Mucosa of descending colon (tissue), 3 donors: ENCODE measurements around the gene GJE1. TPM values are rescaled to one million over a fixed set of nuclear protein-coding genes. Genes with fewer than 3 reads are reported as not detected.

Experiments
- ATAC-seq: fragments of 200-7000 bp; cut with Tn5 transposase; one replicate; pipeline ENCODE4 v1.9.1; 2020; ENCODE audit warnings: mild to moderate bottlenecking, moderate library complexity
- DNase-seq, 3 donors: peaks; one replicate each; pipeline ENCODE4 v3.0.0-alpha.2; 2020
- H3K36me3 ChIP-seq: fragments of 200-600 bp; one replicate; pipeline ENCODE4 v1.8.0; 2021; ENCODE audit warnings: low read depth, mild to moderate bottlenecking
- H3K4me1 ChIP-seq: fragments of 200-600 bp; one replicate; pipeline ENCODE4 v1.8.0; 2021; ENCODE audit warnings: low read depth, mild to moderate bottlenecking
- H3K4me3 ChIP-seq: fragments of 200-600 bp; one replicate; pipeline ENCODE4 v1.8.0; 2021; ENCODE audit warnings: mild to moderate bottlenecking
- H3K9me3 ChIP-seq: fragments of 200-600 bp; one replicate; pipeline ENCODE4 v1.8.0; 2021; ENCODE audit warnings: mild to moderate bottlenecking
- CTCF ChIP-seq: fragments of 200-600 bp; IDR thresholded peaks from one replicate; pipeline ENCODE4 v1.8.0; 2022; ENCODE audit warnings: antibody characterized with exemption, mild to moderate bottlenecking
- intact Hi-C, 2 donors: fragments of 100-400 bp; cut with DNase I in 1 of 2; cut with micrococcal nuclease in 1 of 2; formaldehyde crosslinking; loops; one replicate each; pipeline versions ENCODE4 v1.11.0 to v1.11.1; 2022; cut with DNase I, micrococcal nuclease
- total RNA-seq, 3 donors: library from RNA; stranded (reverse); fragmentation: NEBNext Ultra II Directional in 2 of 3; extraction: Animal tissue kit (Norgen Biotek cat#: 25700) in 2 of 3; gene quantifications; one replicate each; pipeline versions ENCODE4 v1.2.1 to v1.2.4, GENCODE V29; 2021 to 2023
- donor health status: DM: no; HTN: no; CAD: no; lungs with moderate emphysema.
- donor health status: DM: no; HTN: no; CAD: no.
- donor health status: DM: no; HTN: yes; CAD: no.

The GJE1 gene
- total RNA-seq, 3 donors from 2014 or later: not detected

DNA sequence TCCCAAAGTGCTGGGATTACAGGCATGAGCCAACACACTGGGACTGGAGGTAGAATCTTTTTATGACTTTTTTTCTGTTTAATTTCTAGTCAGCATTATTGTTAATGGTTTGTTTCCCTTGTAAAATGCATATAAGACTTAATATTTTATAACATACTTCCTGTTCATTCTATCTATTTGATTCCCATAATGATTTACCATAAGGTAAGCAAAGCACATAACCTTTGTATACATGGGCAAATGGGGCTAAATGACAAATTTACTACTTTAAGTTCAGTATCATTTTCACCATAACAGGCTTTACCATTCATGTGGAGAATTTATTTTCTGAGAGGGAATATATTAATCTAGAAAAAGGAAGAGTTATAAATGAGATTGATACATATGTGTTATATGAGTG is 38.6 kb downstream of the GJE1 start:
- H3K36me3 ChIP-seq: no peaks in the 10 kb centered on the region
- H3K4me3 ChIP-seq: no peak overlapping the region
- no peaks in the 10 kb centered on the region for H3K4me1 ChIP-seq
- TF ChIP-seq CTCF: no peak
- DNase-seq (no peak), ATAC-seq (peak; percentile 24)
- intact Hi-C loops: no loop called here
- no peaks in the 10 kb centered on the region for H3K9me3 ChIP-seq

DNA sequence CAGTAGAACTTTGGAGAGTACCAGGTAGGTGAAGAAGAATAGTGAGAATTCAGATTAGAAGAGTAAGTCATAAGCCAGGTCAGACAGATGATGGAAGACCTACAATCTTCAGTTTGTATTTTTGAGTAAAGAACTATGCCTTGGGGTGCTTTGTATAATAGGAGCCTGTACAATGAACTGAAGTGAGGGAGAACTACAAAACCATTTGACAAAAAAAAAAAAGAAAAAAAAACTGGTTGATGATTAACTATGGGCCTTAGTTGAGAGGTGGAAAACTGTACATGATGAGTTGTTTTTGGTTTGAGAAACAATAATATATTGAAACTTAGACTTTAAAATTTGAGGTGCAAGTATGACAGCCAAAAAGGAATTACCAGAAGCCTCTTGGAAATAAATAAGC is 40.0 kb downstream of the GJE1 start:
- Histone ChIP-seq H3K4me1 (no peaks in the 10 kb centered on the region), H3K4me3 (no peak overlapping the region), H3K36me3 (no peaks in the 10 kb centered on the region), H3K9me3 (peaks cover under 1% of the 10 kb centered on the region)
- no peak for DNase-seq
- no peak for ATAC-seq
- intact Hi-C loops: no loop called here
- no peak for TF ChIP-seq CTCF

DNA sequence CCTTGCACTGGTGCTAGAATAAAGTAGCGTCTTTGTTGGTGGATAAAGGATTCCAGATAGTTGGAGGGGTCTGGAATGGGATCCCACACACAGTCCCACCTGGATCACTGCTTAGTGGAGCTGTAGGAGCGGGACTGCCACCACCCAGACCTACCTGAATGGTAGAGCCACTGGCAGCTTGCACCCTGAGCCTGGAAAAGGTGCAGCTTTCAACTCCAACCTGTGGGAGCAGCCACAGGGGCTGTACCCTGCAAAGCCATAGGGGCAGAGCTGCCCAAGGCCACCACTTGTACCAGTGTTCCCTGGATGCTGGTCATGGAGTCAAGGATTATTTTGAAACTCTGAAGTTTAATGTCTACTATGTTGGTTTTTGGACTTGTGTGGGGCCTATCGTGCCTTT is 41.3 kb downstream of the GJE1 start:
- peaks cover 6% of the 10 kb centered on the region for H3K9me3 ChIP-seq
- no peaks in the 10 kb centered on the region for H3K36me3 ChIP-seq
- ATAC-seq (no peak), DNase-seq (no peak)
- H3K4me1 ChIP-seq: no peaks in the 10 kb centered on the region
- intact Hi-C loops: no loop called here
- H3K4me3 ChIP-seq: no peak overlapping the region
- TF ChIP-seq CTCF: no peak

DNA sequence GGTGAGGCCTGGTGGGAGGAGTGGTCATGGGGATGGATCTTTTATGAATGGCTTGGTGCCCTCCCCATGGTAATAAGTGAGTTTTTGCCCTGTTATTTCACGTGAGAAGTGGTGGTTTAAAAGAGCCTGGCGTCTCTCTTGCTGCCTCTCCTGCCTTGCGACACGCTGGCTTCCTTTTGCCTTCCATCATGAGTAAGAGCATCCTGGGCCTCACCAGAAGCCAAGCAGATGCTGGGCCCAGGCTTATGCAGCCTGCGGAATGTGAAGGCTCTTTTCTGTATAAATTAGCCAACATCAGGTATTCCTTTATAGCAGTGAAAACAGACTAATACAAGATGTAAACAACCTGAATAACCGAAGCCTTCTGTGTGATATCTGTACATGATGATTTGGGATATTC is 42.0 kb downstream of the GJE1 start:
- intact Hi-C loops: no loop called here
- H3K4me1 ChIP-seq: no peaks in the 10 kb centered on the region
- no peaks in the 10 kb centered on the region for H3K36me3 ChIP-seq
- no peak for TF ChIP-seq CTCF
- H3K9me3 ChIP-seq: peaks cover 6% of the 10 kb centered on the region
- DNase-seq (no peak), ATAC-seq (no peak)
- no peak overlapping the region for H3K4me3 ChIP-seq

- no peaks in the 10 kb centered on the region for H3K4me1 ChIP-seq
- no peak for ATAC-seq
- intact Hi-C loops: no loop called here
- no peak for TF ChIP-seq CTCF
- no peak overlapping the region for H3K4me3 ChIP-seq
- H3K36me3 ChIP-seq: no peaks in the 10 kb centered on the region
- H3K9me3 ChIP-seq: peaks cover 6% of the 10 kb centered on the region
- DNase-seq: no peak
Measured at GRCh38 chr6:142178129-142178528, 45.4 kb downstream of the GJE1 start.

- no peaks in the 10 kb centered on the region for H3K4me1 ChIP-seq
- H3K36me3 ChIP-seq: no peaks in the 10 kb centered on the region
- no peak for TF ChIP-seq CTCF
- intact Hi-C loops: no loop called here
- no peak for ATAC-seq
- H3K4me3 ChIP-seq: no peak overlapping the region
- no peak for DNase-seq
- H3K9me3 ChIP-seq: peaks cover 6% of the 10 kb centered on the region
Measured at GRCh38 chr6:142182004-142182403, 49.3 kb downstream of the GJE1 start.
